Prostate gland (tissue), 2 donors: ENCODE measurements around the gene CELF2.

ENCODE experiments used
- CTCF ChIP-seq, 4 experiments: fragments of 200-600 bp in 2 of 4; fragments of 450-650 bp in 2 of 4; sonication (generic) in 2 of 4; IDR thresholded peaks; 1 replicate in 3 of 4; 2 replicates in 1 of 4; pipeline ENCODE4 v1.5.1; 2016 to 2019; ENCODE audit warnings: antibody characterized with exemption in 4 of 4, mild to moderate bottlenecking in 2 of 4, moderate library complexity in 2 of 4
- POLR2AphosphoS5 ChIP-seq: sonication (generic); formaldehyde crosslinking; IDR thresholded peaks from one replicate; pipeline ENCODE4 v1.6.1; 2017; ENCODE audit warnings: antibody characterized with exemption

- TF ChIP-seq CTCF (IDR thresholded peaks at IDR 0.05) (no peak), POLR2AphosphoS5 (no peak)
Measured at GRCh38 chr10:11161910-11162309, 144.2 kb downstream of the CELF2 start.
